HG03575 (cell line): ENCODE results near the gene CTBP2.

Experiments
- ATAC-seq: cut with Tn5 transposase; IDR thresholded peaks from one replicate; pipeline ENCODE4 v1.9.1; 2021; ENCODE audit not compliant: unreplicated experiment, insufficient number of reproducible peaks, low FRiP score; ENCODE audit errors: extremely low read depth

Gene CTBP2

DNA sequence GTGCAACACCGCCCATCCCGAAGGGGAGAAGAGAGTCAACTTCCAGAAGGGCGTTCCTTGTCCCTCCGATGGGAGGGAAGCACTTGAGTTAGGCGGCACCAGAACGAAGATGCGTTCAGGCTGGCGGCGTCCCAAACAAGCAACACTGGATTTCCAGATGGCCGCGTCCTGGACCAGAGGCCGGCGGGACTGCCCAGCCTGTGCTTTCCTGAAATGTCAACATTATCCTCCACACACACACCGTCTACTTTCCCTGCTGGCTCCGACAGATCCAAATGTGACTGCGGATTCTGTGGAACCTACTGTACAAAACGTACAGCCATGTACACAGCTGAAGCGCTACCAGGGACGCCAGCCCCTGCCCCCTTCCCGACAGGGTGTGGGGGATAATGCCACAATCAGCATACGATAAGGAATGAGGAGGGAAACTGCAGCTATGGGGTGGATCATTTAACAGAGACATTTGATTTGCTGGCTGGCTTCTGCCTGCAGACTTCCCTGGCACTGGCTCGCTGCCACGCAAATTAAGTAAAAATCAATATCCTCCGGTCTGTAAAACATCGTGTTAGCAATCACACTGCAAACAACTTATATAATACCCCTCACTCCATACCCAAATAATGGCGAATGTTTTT is 136.4 kb downstream of the CTBP2 start:
- ATAC-seq: no peak

- ATAC-seq: no peak
These were observed 137.1 kb downstream of the CTBP2 start for GRCh38 chr10:125023255-125023654.

DNA sequence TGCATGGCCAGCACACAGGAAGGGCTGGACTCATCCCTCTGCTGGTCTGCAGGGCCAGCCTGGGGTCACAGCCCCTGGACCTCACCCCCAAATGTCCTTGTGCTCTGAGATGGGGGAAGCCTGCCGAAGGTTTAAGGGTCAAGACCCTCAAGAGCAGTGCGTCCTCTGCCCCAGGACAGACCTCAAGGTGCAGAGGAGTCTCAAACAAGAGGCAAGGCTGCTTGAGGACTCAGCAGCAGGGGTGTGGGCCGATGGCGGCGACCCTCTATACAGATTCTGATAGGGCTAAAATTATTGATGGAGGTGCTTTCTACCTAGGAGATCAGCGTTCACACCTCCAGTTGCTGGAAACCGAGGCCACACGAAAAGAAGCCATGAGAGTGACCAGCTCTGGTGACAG is 137.7 kb downstream of the CTBP2 start:
- no peak for ATAC-seq

GRCh38 chr10:125021686-125022344 is 138.5 kb downstream of the CTBP2 start:
- no peak for ATAC-seq

- ATAC-seq: no peak
These were observed 139.5 kb downstream of the CTBP2 start for GRCh38 chr10:125020871-125021270.

DNA sequence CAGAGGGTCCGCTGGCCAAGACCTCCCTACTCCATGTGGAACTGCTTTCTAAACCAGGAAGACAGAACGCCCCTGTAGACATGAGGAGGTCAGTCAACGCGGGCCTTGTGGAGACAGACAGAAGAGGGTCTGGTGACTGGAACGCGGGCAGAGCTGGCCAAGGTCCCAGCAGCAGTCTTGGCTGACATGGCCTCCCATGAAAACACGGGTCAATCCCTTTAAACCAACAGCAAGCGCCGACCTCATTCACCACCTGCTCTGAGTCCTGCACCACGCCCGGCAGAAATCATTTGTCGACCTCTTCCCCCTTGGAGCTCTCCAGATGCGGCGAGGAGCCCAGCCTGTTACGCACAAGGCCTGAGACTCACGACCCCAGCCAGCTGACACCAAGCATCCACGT is 140.0 kb downstream of the CTBP2 start:
- ATAC-seq: no peak

- ATAC-seq: no peak
These were observed 141.7 kb downstream of the CTBP2 start for GRCh38 chr10:125018576-125019143.

- ATAC-seq: no peak
These were observed 142.6 kb downstream of the CTBP2 start for GRCh38 chr10:125017547-125018298.

DNA sequence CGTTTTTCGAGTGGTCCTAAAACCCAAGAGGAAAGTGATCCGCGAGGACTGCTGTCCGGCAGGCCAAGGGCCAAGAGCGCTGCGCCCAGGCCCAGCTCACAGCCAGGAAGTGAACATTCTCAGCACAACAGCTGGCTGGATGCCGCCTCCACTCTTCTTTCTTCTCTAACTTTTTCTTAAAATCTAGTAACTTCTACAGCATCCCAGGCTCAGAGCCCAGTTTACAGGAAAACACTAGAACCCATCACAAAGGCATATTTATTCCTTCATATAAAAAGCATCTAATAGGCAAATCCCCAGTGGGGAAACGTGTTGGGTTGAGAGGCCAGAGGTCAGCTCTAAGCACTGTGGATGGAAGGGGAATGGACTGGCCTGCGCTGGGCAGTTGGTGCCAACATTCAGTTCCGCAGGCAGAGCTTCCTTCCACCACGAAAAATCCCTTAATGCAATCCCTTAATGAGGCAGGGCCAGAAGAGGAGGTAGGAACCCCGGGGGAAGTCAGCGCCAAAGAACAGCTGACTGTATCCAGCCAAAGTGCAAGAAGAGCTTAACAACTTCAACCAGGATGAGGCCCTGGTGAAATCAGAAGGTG is 143.7 kb downstream of the CTBP2 start:
- ATAC-seq: no peak

- no peak for ATAC-seq
These were observed 144.2 kb downstream of the CTBP2 start for GRCh38 chr10:125016123-125016522.

DNA sequence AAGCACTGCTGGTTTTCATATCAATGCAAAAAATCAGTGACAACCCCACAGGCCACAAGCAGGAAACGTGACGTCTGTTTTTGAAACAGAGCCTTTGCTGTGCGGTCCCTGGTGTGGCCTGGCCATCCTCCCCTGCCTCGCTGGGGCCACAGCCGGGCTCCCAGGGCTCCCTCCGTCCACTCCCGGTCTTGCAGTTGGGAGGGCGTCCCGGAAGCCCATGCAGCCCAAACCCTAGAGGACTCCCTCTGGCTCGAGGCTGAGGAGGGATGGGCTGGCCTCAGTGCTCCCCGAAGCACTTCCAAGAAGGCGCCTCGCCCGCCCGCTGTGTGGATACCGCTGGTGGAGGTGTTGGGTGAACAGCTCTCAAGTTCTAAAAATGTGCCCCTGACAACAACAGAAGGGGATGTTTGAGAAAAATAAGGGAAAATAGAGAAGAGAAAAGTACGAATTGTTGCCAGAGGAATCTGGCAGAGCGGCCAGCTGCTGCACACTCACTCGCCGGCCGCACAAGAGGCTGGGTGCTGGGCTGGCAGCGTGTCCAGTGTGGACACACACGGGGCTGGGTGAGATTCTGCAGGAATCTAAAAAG is 144.9 kb downstream of the CTBP2 start:
- ATAC-seq: no peak

DNA sequence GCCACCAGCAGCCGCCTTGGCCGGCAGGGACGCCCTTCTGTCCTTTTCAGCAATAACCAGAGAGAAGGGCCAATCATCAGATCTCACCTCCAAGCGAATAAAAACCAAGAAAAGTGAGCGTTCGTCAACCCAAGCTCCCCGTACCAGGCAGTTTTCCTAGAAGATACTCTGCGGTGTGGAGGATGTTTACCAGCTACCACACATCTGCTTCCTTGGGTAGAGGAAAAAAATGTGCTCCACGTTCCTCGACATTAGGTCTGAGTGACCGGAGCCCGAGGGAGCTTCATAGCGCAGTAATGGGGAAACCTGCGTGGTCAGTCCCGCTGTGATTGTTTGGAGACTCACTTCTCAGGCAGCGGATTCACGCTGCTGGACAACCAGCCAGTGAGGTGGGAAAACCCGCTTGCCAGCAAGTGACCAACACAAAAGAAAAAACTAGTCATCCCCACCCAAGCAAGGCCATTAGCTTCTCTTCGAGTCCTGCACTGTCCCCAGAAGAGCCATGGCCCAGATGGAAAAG is 145.5 kb downstream of the CTBP2 start:
- no peak for ATAC-seq

DNA sequence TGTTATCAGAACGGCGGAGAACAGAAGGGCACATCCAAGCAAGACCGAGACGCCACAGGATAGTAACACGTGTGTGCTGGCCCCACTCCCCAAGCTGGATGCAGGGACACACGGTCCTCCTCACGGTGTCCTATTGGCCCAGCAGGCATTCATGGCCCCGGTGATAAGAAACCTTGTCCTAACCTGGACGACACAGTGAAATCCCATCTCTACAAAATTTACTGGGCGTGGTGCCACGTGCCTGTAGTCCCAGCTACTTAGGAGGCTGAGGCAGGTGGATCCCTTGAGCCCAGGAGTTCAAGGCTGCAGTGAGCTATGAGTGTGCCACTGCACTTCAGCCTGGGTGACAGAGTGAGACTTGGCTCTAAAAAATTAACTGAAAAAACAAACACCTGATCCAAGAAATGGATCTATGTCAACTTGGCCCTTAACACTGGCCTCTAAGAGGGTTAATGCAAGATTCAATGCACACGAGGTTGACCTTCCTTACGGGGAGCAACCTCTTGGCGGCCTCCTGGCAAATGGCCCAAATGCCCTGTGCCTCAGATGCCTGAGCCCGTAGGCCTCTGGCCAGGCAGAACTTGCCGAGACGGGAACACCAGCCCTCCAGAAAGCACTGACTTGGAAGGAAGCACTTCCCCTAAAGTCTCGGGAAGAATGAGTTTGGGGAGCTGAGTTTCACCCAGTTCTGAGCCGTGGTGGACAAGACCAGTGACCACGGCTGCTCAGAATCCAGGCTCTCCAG is 146.1 kb downstream of the CTBP2 start:
- ATAC-seq: no peak

DNA sequence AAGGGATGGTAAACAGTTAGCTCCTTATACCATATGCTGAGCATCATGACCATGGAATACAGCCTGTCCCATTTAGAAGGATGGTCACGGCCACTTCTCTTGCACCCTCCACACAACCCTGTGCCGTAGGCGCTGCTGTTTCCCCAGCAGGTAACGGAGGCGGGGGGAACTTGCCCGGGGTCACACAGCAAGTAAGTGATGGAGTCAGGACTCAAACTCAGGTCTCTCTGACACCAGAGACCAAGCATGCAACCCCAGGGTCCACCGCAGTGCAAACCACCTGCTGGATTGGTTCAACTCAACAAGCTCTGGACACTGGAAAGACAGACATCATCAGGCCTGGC is 146.9 kb downstream of the CTBP2 start:
- no peak for ATAC-seq

DNA sequence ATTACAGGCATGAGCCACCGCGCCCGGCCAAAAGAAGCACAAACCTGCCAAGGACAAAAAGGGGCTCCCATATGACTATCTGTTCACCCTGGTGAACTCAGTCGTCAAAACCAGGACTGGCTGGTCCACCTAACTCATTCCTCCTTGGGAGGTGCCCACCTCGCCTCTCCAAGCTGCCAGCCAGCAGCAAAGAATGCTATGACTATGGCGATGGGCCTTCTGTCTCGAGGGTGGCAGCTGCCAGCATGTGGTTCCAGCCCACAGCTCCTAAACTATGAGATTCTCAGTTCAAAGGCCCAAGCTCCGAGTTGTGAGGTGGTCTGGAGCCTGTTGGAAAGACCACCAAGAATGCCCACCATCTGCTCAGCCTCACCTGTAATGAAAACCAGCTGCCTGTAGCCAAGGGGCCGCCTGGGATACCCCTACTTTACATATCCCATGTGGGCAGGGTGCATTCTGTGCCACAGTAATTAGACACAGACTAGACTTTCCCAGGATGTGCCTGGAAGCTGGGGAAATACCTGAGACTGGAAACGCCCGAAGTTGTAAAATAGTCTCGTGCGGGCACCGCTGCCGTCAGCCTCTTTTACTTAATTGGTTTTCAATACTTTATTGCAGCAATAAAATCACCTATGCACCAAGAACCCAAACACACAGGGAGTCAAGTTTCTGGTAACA is 147.4 kb downstream of the CTBP2 start:
- ATAC-seq: no peak

DNA sequence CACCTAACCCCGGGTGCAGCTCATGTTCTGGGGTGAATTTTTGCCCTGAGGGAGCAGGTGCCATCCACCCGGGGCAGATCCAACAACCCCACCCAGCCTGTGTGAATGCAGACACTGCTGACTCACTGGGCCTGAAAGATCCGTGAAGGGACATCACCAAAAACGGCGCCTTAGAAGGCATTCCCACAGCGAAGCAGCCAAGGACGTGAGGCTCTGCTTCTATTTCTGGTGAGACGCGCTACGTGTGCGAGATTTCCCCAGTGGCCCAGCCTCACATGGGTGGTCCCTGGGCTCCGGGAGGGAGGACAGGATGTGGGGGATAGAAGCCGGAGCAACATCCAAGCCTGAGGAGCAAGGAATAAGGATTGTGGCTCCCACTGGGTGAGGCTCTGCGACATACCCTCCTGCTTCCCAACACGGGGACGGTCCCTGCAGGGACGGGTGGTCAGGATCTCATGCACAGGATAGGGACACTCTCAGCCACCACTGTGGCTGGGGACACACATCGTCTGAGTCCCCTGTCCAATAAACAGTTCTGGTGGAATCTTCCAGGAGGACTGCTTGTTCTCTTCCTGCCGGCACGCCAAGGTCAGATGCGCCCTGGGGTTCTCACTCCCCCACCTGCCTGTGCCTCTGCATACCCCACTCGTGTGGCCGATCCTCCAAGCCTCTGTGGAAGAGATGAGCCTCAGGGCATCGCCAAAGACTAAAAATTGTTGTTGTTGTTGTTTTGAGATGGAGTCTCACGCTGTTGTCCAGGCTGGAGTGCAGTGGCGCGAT is 148.2 kb downstream of the CTBP2 start:
- no peak for ATAC-seq

GRCh38 chr10:125011171-125011925 is 149.0 kb downstream of the CTBP2 start:
- no peak for ATAC-seq
